SU-DHL-6 (cell line): ENCODE results near the gene MYO7A.

Experiments used
- CTCF ChIP-seq: fragments of 200-600 bp; sonication (generic); IDR thresholded peaks from one replicate; pipeline ENCODE4 v1.5.1; 2017; ENCODE audit warnings: antibody characterized with exemption, mild to moderate bottlenecking, low read length, moderate library complexity; ENCODE audit not compliant: insufficient read depth, poor library complexity, severe bottlenecking
- EZH2phosphoT487 ChIP-seq: fragments of 200-600 bp; sonication (generic), shearing (Covaris generic); conservative IDR thresholded peaks from 2 replicates; pipeline ENCODE4 v1.6.1; 2018; ENCODE audit warnings: mild to moderate bottlenecking, antibody characterized with exemption, low read length, moderate library complexity, mixed read lengths

- TF ChIP-seq CTCF = no peak
- no peak for TF ChIP-seq EZH2phosphoT487
These were observed 12.3 kb downstream of the MYO7A start for GRCh38 chr11:77140231-77140851.
